ENCODE results near the gene PAQR5. TPM values are rescaled to one million over a fixed set of nuclear protein-coding genes. Genes with fewer than 3 reads are reported as not detected.

Gene PAQR5
- total and polyA plus RNA-seq, 9 of the 15 experiments (the other 6 are each of a cell fraction or from before 2014, with no cell fraction given) = 0.04 to 0.08 TPM; not detected in 7

DNA sequence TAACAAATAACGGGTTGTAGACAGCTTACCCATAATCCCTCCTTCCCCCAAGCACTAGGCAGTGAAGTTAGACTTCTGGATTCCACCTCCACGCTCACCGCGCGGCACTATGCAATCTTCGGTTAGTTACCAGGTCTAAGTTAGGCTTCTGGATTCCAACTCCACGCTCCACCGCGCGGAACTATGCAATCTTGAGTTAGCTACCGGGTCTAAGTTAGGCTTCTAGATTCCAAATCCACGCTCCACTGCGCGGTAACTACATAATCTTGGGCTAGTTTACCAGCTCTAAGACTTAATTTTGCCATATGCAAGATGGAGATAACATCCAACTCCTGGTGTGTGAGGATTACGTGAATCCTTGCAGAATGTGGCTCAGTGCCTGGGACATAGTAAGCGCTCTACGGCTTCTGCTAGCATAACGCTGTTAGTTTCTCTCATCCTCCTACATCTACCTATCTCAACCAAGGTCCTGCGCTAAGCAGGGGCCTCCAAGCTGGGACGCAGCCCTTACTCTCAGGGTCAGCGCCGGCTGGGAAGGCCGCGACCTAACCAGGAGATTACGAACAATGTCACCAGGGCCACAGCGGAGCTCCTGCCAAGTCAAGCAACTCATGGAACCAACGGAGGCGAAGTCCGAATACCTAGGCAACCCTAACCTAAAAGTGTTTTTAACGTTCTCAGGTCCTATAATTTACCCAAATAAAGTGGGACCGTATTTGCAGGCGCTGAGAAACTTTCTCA, 153.4 kb downstream of the PAQR5 start (continued):
- TF ChIP-seq TEAD2 (tag; IDR thresholded peaks at IDR 0.05) = no peak
- peak; percentile 29; the same call in 1 of the 2 replicates for TF ChIP-seq MTA2 (IDR thresholded peaks at IDR 0.05; ENCODE audit: low read depth)
- 0 out of 2 replicates have a peak, but pooled peaks have one; percentile 39 for TF ChIP-seq BCOR (IDR thresholded peaks at IDR 0.05)
- TF ChIP-seq NFXL1 (CRISPR knock-in tag; IDR thresholded peaks at IDR 0.05) = no peak
- TF ChIP-seq, protein P1, sequence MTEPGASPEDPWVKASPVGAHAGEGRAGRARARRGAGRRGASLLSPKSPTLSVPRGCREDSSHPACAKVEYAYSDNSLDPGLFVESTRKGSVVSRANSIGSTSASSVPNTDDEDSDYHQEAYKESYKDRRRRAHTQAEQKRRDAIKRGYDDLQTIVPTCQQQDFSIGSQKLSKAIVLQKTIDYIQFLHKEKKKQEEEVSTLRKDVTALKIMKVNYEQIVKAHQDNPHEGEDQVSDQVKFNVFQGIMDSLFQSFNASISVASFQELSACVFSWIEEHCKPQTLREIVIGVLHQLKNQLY (CRISPR knock-in tag; conservative IDR thresholded peaks at IDR 0.05) = no peak
- peak in 1 of 2 experiments; percentile 54; a peak in 2 of 4 replicates for TF ChIP-seq BCLAF1 (IDR thresholded peaks at IDR 0.05; ENCODE audit: borderline replicate concordance in 1 of 2, control insufficient read depth in 1 of 2, low read depth in 2 of 2, low read length in 1 of 2)
- 0 out of 2 replicates have a peak, but pooled peaks have one; percentile 6 for TF ChIP-seq HCFC1 (IDR thresholded peaks at IDR 0.05; ENCODE audit: low read depth, low read length)
- no peak for TF ChIP-seq HLTF (IDR thresholded peaks at IDR 0.05)
- no peak for TF ChIP-seq MCM3 (IDR thresholded peaks at IDR 0.05)
- no peak for TF ChIP-seq GABPB2 (CRISPR knock-in tag; conservative IDR thresholded peaks at IDR 0.05)
- TF ChIP-seq ZNF324 (CRISPR knock-in tag; IDR thresholded peaks at IDR 0.05) = no peak
- no peak for TF ChIP-seq BMI1 (IDR thresholded peaks at IDR 0.05; ENCODE audit: low read length)
- TF ChIP-seq FOS (IDR thresholded peaks at IDR 0.05; ENCODE audit: extremely low read depth, insufficient read length) = no peak
- TF ChIP-seq GATA2 (CRISPR knock-in tag; IDR thresholded peaks at IDR 0.05) = peak; percentile 72
- peak; percentile 70; the same call in 1 of the 2 replicates for TF ChIP-seq NKRF (IDR thresholded peaks at IDR 0.05; ENCODE audit: borderline replicate concordance)
- TF ChIP-seq NRF1 (conservative IDR thresholded peaks at IDR 0.05 in 1 of 2, IDR thresholded peaks at IDR 0.05 in 1 of 2) = no peak
- TF ChIP-seq MLLT1 (IDR thresholded peaks at IDR 0.05) = peak in 1 of 2 experiments; percentile 73; a peak in 2 of 4 replicates
- peak; percentile 100 for TF ChIP-seq BRCA1 (IDR thresholded peaks at IDR 0.05)
- no peak for TF ChIP-seq BRCA1 (CRISPR knock-in tag; IDR thresholded peaks at IDR 0.05)
